Measurements from ENCODE around the gene UBAP1. TPM values are rescaled to one million over a fixed set of nuclear protein-coding genes. Genes with fewer than 3 reads are reported as not detected.

UBAP1 gene
- polyA plus RNA-seq, 4 donors, result 32.6 to 44.1 (median 37.5) TPM

DNA sequence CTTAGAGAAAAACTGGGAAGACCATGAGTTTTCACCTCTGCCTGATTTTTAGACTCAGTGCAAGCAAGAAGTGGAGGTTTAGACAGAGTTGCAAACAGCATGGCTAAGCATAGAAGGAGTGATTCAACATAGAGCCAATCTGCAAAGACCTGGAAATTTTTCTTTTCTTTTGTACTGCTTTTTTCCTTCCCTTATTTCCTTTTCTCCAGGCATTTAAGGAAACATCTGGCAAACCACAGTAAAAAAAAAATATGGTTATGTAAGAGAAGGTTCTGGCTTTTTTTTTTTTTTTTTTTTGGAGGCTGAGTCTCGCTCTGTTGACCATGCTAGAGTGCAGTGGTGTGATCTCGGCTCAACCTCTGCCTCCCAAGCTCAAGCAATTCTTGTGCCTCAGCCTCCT, 35.7 kb upstream of the UBAP1 start:
- Histone ChIP-seq H3K4me3 (ENCODE audit: low read depth in 1 of 3, low read length in 3 of 3) (no peak overlapping the region), H3K9me3 (ENCODE audit: control insufficient read depth in 2 of 2, insufficient read depth in 1 of 2, low read depth in 1 of 2, low read length in 1 of 2) (no peaks in the 10 kb centered on the region), H3K4me1 (ENCODE audit: control insufficient read depth in 3 of 3, insufficient read depth in 2 of 3, low read depth in 1 of 3, low read length in 2 of 3) (no peaks in the 10 kb centered on the region), H3K27me3 (ENCODE audit: control insufficient read depth in 3 of 3, insufficient read depth in 3 of 3, low read length in 3 of 3) (no peaks in the 10 kb centered on the region), H3K36me3 (ENCODE audit: control insufficient read depth in 3 of 3, insufficient read depth in 2 of 3, low read depth in 1 of 3, low read length in 3 of 3) (no peaks in the 10 kb centered on the region), H3K27ac (ENCODE audit: low read depth in 1 of 3, low read length in 2 of 3) (no peak overlapping the region)
- 77 to 96% (median 91%) methylated on average over 2 of the region's 2 CpGs for WGBS, 3 donors
- DNase-seq, result no peak
- FAIRE-seq, result no peak

DNA sequence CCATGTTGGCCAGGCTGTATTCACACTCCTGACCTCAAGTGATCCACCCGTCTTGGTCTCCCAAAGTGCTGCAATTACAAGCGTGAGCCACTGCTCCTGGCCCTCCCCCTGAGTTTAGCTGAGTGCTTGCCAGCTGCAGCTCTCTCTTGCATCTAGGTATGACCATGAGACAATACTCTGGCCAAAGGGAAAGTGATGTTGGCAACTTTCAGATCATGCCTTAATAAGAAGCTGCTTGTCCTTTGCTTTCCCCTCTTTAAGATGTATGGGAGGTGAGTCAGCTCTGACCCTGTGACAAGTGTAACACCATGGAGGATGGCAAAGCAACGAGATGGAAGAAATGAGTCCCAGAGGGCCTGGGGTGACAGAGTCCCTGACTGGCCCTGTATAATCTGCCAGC, 33.7 kb upstream of the UBAP1 start:
- Histone ChIP-seq H3K27ac (ENCODE audit: low read depth in 1 of 3, low read length in 2 of 3) (no peak overlapping the region), H3K4me1 (ENCODE audit: control insufficient read depth in 3 of 3, insufficient read depth in 2 of 3, low read depth in 1 of 3, low read length in 2 of 3) (no peaks in the 10 kb centered on the region), H3K36me3 (ENCODE audit: control insufficient read depth in 3 of 3, insufficient read depth in 2 of 3, low read depth in 1 of 3, low read length in 3 of 3) (no peaks in the 10 kb centered on the region), H3K4me3 (ENCODE audit: low read depth in 1 of 3, low read length in 3 of 3) (no peak overlapping the region), H3K27me3 (ENCODE audit: control insufficient read depth in 3 of 3, insufficient read depth in 3 of 3, low read length in 3 of 3) (no peaks in the 10 kb centered on the region), H3K9me3 (ENCODE audit: control insufficient read depth in 2 of 2, insufficient read depth in 1 of 2, low read depth in 1 of 2, low read length in 1 of 2) (no peaks in the 10 kb centered on the region)
- DNase-seq, result no peak
- WGBS, 3 donors, result 51 to 69% (median 52%) methylated on average over 3 of the region's 3 CpGs
- no peak for FAIRE-seq

DNA sequence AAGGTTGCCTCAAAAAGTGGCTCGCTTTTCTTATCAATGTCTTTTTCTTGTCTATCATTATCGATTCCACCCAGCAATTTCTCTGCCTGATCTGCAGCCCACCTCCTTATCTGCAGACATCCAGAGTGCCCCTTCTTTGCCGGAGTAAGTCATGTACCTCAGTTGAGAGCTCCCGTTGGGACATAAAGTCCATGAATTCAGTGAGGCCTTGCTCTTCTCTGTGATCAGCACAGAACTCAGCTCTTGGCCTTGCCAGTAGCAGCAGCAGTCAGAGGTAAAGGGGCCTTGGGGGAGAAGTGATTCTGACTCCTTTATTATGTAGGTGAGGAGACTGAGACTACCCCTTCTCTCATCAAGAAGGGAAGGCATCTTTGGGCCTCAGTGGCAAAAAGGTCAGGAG, 27.4 kb upstream of the UBAP1 start:
- DNase-seq, result no peak
- no peaks in the 10 kb centered on the region for H3K4me1 ChIP-seq (ENCODE audit: control insufficient read depth in 3 of 3, insufficient read depth in 2 of 3, low read depth in 1 of 3, low read length in 2 of 3)
- H3K4me3 ChIP-seq (ENCODE audit: low read depth in 1 of 3, low read length in 3 of 3), result no peak overlapping the region
- H3K36me3 ChIP-seq (ENCODE audit: control insufficient read depth in 3 of 3, insufficient read depth in 2 of 3, low read depth in 1 of 3, low read length in 3 of 3), result no peaks in the 10 kb centered on the region
- FAIRE-seq, result no peak
- WGBS, 3 donors, result 88 to 96% (median 92%) methylated on average over 4 of the region's 4 CpGs
- no peak overlapping the region for H3K27ac ChIP-seq (ENCODE audit: low read depth in 1 of 3, low read length in 2 of 3)
- H3K9me3 ChIP-seq (ENCODE audit: control insufficient read depth in 2 of 2, insufficient read depth in 1 of 2, low read depth in 1 of 2, low read length in 1 of 2), result no peaks in the 10 kb centered on the region
- no peaks in the 10 kb centered on the region for H3K27me3 ChIP-seq (ENCODE audit: control insufficient read depth in 3 of 3, insufficient read depth in 3 of 3, low read length in 3 of 3)

DNA sequence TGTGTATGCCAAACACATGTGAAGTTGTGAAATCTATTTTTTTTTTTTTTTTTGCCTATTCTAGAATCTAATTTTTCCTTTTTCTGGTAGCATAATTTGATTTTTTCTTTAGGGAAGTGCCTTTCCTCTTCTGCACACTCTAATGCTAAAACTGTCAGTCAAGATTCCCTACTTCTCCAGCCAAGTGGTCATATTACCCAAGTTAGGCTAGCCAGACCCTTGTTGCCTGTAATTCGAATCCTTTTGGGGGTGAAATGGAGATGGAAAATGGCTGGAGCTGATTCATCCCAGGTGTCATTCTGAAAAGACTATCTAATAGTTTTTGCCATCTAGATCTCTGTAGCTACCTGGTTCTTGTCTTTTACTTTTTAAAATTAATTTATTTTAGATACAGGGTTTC, 24.8 kb upstream of the UBAP1 start:
- no peak overlapping the region for H3K4me3 ChIP-seq (ENCODE audit: low read depth in 1 of 3, low read length in 3 of 3)
- H3K4me1 ChIP-seq (ENCODE audit: control insufficient read depth in 3 of 3, insufficient read depth in 2 of 3, low read depth in 1 of 3, low read length in 2 of 3), result no peaks in the 10 kb centered on the region
- WGBS, 3 donors, result 75 to 88% (median 87%) methylated on average over 1 of the region's 1 CpG
- no peaks in the 10 kb centered on the region for H3K9me3 ChIP-seq (ENCODE audit: control insufficient read depth in 2 of 2, insufficient read depth in 1 of 2, low read depth in 1 of 2, low read length in 1 of 2)
- H3K36me3 ChIP-seq (ENCODE audit: control insufficient read depth in 3 of 3, insufficient read depth in 2 of 3, low read depth in 1 of 3, low read length in 3 of 3), result no peaks in the 10 kb centered on the region
- FAIRE-seq (no peak), DNase-seq (no peak)
- no peak overlapping the region for H3K27ac ChIP-seq (ENCODE audit: low read depth in 1 of 3, low read length in 2 of 3)
- no peaks in the 10 kb centered on the region for H3K27me3 ChIP-seq (ENCODE audit: control insufficient read depth in 3 of 3, insufficient read depth in 3 of 3, low read length in 3 of 3)

DNA sequence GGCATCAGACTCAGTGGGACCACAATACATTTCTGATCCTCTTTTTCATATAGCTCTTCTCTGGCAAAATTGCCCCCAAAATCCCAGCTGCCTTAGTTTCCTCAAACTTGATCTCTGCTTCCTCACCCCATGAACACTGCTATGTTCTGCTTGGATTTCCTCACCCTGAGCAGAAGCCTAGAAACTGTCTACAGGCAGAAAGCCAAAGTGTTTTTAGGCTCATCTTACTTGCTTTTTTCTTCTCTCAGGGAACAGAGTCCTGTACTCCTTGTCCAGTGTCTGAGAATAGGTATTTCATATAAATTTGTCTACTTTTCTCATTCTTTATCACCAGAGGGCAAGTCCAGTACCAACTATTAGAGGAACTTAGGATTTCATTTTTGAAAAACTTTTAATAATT, 21.5 kb upstream of the UBAP1 start:
- no peak for DNase-seq
- H3K9me3 ChIP-seq (ENCODE audit: control insufficient read depth in 2 of 2, insufficient read depth in 1 of 2, low read depth in 1 of 2, low read length in 1 of 2), result no peaks in the 10 kb centered on the region
- H3K4me3 ChIP-seq (ENCODE audit: low read depth in 1 of 3, low read length in 3 of 3), result no peak overlapping the region
- H3K27ac ChIP-seq (ENCODE audit: low read depth in 1 of 3, low read length in 2 of 3), result no peak overlapping the region
- no peaks in the 10 kb centered on the region for H3K36me3 ChIP-seq (ENCODE audit: control insufficient read depth in 3 of 3, insufficient read depth in 2 of 3, low read depth in 1 of 3, low read length in 3 of 3)
- H3K4me1 ChIP-seq (ENCODE audit: control insufficient read depth in 3 of 3, insufficient read depth in 2 of 3, low read depth in 1 of 3, low read length in 2 of 3), result no peaks in the 10 kb centered on the region
- no peak for FAIRE-seq
- H3K27me3 ChIP-seq (ENCODE audit: control insufficient read depth in 3 of 3, insufficient read depth in 3 of 3, low read length in 3 of 3), result no peaks in the 10 kb centered on the region

DNA sequence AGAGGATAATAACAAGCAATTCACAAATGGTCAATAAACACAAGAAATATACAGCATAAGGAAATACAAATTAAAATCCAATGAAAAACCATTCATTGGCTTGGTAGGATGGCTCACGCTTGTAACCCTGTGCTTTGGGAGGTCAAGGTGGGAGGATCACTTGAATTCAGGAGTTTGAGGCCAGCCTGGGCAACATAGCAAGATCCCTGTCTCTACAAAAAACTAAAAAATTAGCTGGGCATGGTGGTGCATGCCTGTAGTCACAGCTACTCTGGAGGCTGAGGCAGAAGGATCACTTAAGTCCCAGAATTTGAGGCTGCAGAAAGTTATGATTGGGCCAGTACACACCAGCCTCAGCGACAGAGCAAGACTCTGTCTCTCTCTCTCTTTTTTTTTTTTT, 20.9 kb upstream of the UBAP1 start:
- H3K27ac ChIP-seq (ENCODE audit: low read depth in 1 of 3, low read length in 2 of 3), result no peak overlapping the region
- no peaks in the 10 kb centered on the region for H3K4me1 ChIP-seq (ENCODE audit: control insufficient read depth in 3 of 3, insufficient read depth in 2 of 3, low read depth in 1 of 3, low read length in 2 of 3)
- no peaks in the 10 kb centered on the region for H3K36me3 ChIP-seq (ENCODE audit: control insufficient read depth in 3 of 3, insufficient read depth in 2 of 3, low read depth in 1 of 3, low read length in 3 of 3)
- no peak overlapping the region for H3K4me3 ChIP-seq (ENCODE audit: low read depth in 1 of 3, low read length in 3 of 3)
- WGBS, 3 donors, result 93 to 95% (median 93%) methylated on average over 2 of the region's 2 CpGs
- H3K27me3 ChIP-seq (ENCODE audit: control insufficient read depth in 3 of 3, insufficient read depth in 3 of 3, low read length in 3 of 3), result no peaks in the 10 kb centered on the region
- FAIRE-seq, result no peak
- H3K9me3 ChIP-seq (ENCODE audit: control insufficient read depth in 2 of 2, insufficient read depth in 1 of 2, low read depth in 1 of 2, low read length in 1 of 2), result no peaks in the 10 kb centered on the region
- no peak for DNase-seq

DNA sequence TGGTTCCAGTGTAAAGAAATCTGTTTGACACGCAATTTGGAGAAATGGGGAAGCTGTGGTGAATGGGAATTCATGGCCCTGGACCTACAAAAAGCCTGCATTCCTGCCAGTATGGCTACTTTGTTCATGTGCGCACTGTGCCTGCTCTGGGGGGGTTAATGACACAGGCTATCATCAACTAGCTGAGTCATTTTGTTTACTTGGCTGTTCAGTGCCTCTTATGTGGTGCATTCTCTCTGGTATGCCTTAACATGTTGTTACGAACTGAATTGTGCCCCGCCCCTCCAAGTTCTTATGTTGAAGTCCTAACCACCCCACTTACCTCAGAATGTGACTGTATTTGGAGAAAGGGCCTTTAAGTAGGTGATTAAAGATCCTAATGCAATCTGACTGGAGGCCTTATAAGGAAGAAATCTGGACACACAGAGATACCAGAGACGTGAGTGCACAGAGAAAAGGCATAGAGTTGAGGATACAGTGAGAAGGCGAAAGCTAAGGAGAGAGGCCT, 20.4 kb upstream of the UBAP1 start:
- no peaks in the 10 kb centered on the region for H3K9me3 ChIP-seq (ENCODE audit: control insufficient read depth in 2 of 2, insufficient read depth in 1 of 2, low read depth in 1 of 2, low read length in 1 of 2)
- no peaks in the 10 kb centered on the region for H3K4me1 ChIP-seq (ENCODE audit: control insufficient read depth in 3 of 3, insufficient read depth in 2 of 3, low read depth in 1 of 3, low read length in 2 of 3)
- WGBS, 3 donors, result 55 to 69% (median 64%) methylated on average over 6 of the region's 6 CpGs
- H3K4me3 ChIP-seq (ENCODE audit: low read depth in 1 of 3, low read length in 3 of 3), result no peak overlapping the region
- H3K27me3 ChIP-seq (ENCODE audit: control insufficient read depth in 3 of 3, insufficient read depth in 3 of 3, low read length in 3 of 3), result no peaks in the 10 kb centered on the region
- H3K36me3 ChIP-seq (ENCODE audit: control insufficient read depth in 3 of 3, insufficient read depth in 2 of 3, low read depth in 1 of 3, low read length in 3 of 3), result no peaks in the 10 kb centered on the region
- H3K27ac ChIP-seq (ENCODE audit: low read depth in 1 of 3, low read length in 2 of 3), result no peak overlapping the region
- peak; percentile 33 to 64 for DNase-seq
- no peak for FAIRE-seq

DNA sequence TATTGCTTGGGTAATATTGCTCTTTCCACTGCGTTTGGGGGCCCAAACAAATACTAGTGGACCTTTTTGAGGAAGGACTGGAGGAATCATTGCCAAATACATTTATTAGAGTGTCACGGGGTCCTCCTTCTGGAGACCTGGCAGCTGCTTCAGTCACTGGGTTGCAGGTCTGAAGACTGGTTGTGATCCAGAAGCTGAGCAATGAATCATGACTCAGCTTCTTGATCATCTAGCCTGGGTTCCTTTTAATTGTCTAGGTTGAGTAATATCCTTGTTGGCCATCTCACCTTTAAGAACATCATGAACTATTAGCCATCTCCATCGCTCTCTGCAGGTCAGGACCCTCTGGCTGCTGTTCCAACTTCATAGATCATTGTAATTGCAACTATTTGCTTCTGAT, 15.4 kb upstream of the UBAP1 start:
- no peak overlapping the region for H3K27ac ChIP-seq (ENCODE audit: low read depth in 1 of 3, low read length in 2 of 3)
- DNase-seq (peak in 1 of 2 donors; percentile 16), FAIRE-seq (no peak)
- no peak overlapping the region for H3K4me3 ChIP-seq (ENCODE audit: low read depth in 1 of 3, low read length in 3 of 3)
- no peaks in the 10 kb centered on the region for H3K4me1 ChIP-seq (ENCODE audit: control insufficient read depth in 3 of 3, insufficient read depth in 2 of 3, low read depth in 1 of 3, low read length in 2 of 3)
- H3K27me3 ChIP-seq (ENCODE audit: control insufficient read depth in 3 of 3, insufficient read depth in 3 of 3, low read length in 3 of 3), result no peaks in the 10 kb centered on the region
- WGBS, 3 donors, result 64 to 90% (median 72%) methylated on average over 3 of the region's 3 CpGs
- H3K9me3 ChIP-seq (ENCODE audit: control insufficient read depth in 2 of 2, insufficient read depth in 1 of 2, low read depth in 1 of 2, low read length in 1 of 2), result no peaks in the 10 kb centered on the region
- H3K36me3 ChIP-seq (ENCODE audit: control insufficient read depth in 3 of 3, insufficient read depth in 2 of 3, low read depth in 1 of 3, low read length in 3 of 3), result no peaks in the 10 kb centered on the region

DNA sequence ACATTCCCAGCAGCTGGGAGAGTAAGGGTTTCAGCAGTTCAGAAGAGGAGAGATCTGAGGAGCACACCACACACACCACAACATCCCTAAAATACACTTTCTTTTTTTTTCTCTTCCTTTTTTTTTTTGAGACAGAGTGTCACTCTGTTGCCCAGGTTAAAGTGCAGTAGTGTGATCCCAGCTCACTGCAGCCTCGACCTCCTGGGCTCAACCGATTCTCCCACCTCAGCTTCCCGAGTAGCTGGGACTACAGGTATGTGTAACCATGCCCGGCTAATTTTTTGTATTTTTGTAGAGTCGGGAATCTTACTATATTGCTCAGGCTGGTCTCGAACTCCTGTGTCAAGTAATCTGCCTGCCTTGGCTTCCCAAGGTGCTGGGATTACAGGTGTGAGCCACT, 9.7 kb upstream of the UBAP1 start:
- no peaks in the 10 kb centered on the region for H3K36me3 ChIP-seq (ENCODE audit: control insufficient read depth in 3 of 3, insufficient read depth in 2 of 3, low read depth in 1 of 3, low read length in 3 of 3)
- DNase-seq, result no peak
- no peak for FAIRE-seq
- no peaks in the 10 kb centered on the region for H3K9me3 ChIP-seq (ENCODE audit: control insufficient read depth in 2 of 2, insufficient read depth in 1 of 2, low read depth in 1 of 2, low read length in 1 of 2)
- H3K4me3 ChIP-seq (ENCODE audit: low read depth in 1 of 3, low read length in 3 of 3), result no peak overlapping the region
- WGBS, 3 donors, result 77 to 88% (median 80%) methylated on average over 6 of the region's 6 CpGs
- H3K27me3 ChIP-seq (ENCODE audit: control insufficient read depth in 3 of 3, insufficient read depth in 3 of 3, low read length in 3 of 3), result no peaks in the 10 kb centered on the region
- H3K4me1 ChIP-seq (ENCODE audit: control insufficient read depth in 3 of 3, insufficient read depth in 2 of 3, low read depth in 1 of 3, low read length in 2 of 3), result peaks cover 0 to 9% (median 7%) of the 10 kb centered on the region in 3 donors
- H3K27ac ChIP-seq (ENCODE audit: low read depth in 1 of 3, low read length in 2 of 3), result no peak overlapping the region
